GM21737 (cell line): ENCODE results near the gene FGF10.

ENCODE experiments used
- ATAC-seq: cut with Tn5 transposase; IDR thresholded peaks from one replicate; pipeline ENCODE4 v1.9.1; 2021; ENCODE audit warnings: mild to moderate bottlenecking, moderate library complexity; ENCODE audit not compliant: unreplicated experiment

The FGF10 gene

GRCh38 chr5:44358421-44358820 is 30.8 kb downstream of the FGF10 start:
- ATAC-seq = no peak

DNA sequence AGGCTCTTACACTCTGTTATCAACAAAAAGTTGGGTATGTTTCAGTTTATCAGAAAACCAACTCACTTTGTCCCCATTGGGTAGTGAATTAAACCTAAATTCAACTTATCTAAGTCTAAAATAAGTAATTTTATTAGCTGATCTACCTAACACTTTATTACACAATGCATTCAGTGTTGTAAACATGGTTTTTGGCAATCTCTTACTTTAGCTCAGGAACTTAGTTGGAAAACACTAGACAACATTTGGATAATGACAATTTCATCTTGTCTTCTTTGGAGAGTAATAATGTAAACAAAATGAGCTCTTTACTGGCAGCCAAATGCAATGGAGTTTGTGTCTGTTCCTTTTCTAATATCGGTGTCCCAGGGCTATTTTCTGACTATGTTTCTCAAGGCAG is 33.0 kb downstream of the FGF10 start:
- no peak for ATAC-seq

DNA sequence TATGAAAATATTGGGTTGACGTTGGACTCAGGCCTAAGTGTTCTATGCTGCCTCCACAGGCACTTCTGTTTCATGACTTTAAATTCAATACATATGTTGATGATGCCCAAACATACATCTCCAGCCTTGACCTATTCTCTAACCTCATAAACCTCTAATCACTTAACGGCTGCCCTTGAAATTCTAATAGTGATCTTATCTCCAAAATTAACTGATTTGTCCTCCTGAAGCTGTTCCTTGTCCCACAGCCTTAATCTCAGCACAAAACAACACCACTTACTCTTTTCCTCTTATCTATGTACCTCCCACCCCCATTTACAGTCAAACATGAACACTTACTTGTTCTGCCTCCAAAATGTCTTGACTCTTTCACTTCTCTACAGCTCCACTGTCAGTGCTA is 43.3 kb downstream of the FGF10 start:
- ATAC-seq = no peak

GRCh38 chr5:44336708-44337107 is 52.5 kb downstream of the FGF10 start:
- no peak for ATAC-seq

- ATAC-seq = no peak
Measured at GRCh38 chr5:44334622-44335021, 54.6 kb downstream of the FGF10 start.

DNA sequence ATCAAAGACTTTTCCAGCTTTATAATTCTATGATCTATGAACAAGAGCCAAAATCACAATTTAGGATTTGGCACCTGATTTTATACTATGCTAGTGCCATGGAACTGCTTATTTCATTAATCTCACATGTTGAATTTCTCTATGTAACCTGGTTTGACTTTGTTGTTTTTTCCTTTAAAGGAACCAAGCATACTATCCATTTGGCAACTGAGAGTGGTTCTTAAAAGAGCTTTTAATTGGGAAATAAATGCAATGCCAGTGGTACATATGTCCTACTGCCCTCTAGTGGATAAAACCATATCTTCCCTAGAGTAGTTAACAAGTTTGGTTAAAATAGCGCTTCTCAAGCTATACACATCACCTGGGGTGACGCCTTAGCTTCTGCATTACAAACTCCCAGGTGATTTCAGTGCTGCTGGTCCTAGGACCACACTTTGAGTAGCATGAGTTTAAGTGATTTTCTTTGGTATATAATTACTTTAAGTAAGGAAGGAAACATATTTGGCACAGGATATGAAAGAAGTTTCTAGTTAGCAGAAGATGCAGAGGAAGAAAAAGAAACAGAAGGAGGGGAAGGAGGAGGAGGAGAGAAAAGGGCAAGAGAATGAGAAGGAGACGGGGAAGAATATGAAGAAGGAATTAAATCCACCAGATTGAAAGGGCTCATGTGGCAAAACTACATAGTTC is 56.8 kb downstream of the FGF10 start:
- ATAC-seq = no peak

GRCh38 chr5:44331471-44332050 is 57.7 kb downstream of the FGF10 start:
- ATAC-seq = no peak

GRCh38 chr5:44329716-44330115 is 59.5 kb downstream of the FGF10 start:
- no peak for ATAC-seq

DNA sequence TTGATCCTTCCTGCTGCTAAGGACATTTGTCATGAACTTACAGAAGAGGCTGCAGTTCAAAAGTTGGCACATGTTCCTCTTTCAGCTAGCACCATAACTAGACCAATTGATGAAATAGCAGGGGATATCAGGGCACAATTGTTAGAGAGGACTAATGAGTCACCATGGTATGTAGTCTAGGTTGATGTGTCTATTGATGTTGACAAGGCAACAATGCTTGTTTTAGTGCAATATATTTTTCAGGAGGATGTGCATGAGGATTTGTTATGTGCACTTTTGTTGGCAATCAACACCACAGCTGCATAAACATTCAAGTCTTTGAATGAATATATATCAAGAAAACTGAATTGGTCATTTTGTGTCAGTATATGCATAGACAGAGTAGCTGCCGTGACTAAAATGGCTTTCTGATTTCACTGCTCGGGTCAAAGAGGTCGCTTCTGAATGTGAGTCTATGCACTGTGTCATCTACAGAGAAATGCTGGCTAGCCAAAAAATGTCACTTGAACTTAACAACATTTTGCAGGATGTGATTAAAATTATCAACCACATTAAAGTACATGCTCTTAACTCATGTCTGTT is 68.0 kb downstream of the FGF10 start:
- ATAC-seq = no peak

- no peak for ATAC-seq
Measured at GRCh38 chr5:44320188-44320587, 69.0 kb downstream of the FGF10 start.

- ATAC-seq = no peak
Measured at GRCh38 chr5:44318883-44319282, 70.3 kb downstream of the FGF10 start.

- ATAC-seq = no peak
Measured at GRCh38 chr5:44312374-44312773, 76.8 kb downstream of the FGF10 start.

GRCh38 chr5:44300551-44300950 is 88.7 kb downstream of the FGF10 start:
- no peak for ATAC-seq

DNA sequence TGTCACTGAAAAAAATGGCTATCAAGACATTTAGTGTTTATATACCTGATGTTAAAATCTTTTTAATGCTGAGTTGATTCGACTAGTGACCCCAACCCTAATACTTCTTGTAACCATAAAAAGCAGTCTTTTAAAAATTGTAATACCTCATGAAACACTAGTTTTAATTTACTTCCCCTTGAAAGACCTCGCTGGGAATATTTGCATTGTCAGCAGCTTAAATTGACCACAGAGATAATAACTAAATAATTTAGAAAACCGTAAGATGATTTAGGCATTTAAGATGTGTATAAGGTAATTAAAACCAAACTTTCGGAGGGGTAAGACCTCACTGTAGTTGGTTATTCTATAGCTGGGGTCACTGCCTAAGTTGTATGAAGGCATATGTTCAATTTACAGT is 89.8 kb downstream of the FGF10 start:
- ATAC-seq = no peak

DNA sequence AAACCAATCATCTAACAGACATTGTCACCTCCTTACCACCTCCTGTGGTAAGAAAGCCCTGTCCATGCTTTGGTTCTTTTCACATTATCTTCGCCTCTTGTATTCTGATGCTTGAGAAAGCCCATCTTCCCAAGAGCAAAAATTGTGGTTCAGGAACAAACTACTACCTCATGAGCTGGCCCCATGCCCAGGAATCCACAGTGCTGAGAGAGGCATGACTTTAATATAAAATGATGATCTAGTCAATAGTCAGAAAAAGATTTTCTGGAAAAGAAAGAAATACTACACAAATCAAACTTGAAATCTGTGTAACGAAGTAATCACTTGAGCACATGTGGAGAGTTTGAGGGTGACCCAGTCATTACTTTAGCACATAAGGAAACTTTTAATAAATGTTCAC is 94.7 kb downstream of the FGF10 start:
- no peak for ATAC-seq

GRCh38 chr5:44292736-44293135 is 96.5 kb downstream of the FGF10 start:
- ATAC-seq = no peak

DNA sequence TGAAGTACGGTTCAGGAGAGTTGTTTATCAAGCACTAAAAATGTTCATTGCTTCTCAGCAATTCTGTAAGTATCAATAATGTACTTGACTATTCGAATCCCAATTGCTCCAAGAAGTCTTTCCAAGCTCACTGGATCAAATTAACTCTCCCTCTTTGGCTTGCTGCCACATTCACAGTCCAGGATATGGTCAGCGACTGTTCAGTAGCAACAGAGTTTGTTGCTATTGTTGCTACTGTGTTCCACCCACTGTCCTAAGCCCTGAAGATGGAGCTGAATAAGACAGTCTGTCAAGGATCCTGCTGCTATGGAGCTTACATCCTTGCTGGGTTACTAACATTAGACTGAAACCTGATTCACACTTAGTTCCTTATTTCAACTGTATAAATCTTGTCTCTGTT is 110.8 kb downstream of the FGF10 start:
- no peak for ATAC-seq

DNA sequence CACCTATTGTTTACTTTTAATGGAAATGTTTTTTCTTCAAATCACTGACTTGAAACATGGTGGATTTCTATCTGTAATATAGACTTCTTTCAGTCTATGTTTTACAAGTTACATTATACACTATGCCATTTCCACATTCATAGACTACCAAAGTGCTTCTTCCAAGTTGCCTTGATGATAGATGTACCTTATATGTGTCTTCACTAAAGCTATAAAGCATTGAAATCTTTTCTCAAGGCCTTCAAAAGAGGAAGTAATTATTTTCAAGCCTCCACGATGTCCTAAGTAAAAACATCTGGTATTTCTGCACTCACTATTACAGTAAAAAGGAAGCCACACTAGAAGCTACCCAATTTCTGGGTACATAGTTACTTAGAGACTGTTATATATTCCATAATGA is 113.3 kb downstream of the FGF10 start:
- ATAC-seq = no peak

GRCh38 chr5:44275329-44275728 is 113.9 kb downstream of the FGF10 start:
- no peak for ATAC-seq

- no peak for ATAC-seq
Measured at GRCh38 chr5:44267909-44268308, 121.3 kb downstream of the FGF10 start.

GRCh38 chr5:44266882-44267576 is 122.2 kb downstream of the FGF10 start:
- ATAC-seq = no peak

DNA sequence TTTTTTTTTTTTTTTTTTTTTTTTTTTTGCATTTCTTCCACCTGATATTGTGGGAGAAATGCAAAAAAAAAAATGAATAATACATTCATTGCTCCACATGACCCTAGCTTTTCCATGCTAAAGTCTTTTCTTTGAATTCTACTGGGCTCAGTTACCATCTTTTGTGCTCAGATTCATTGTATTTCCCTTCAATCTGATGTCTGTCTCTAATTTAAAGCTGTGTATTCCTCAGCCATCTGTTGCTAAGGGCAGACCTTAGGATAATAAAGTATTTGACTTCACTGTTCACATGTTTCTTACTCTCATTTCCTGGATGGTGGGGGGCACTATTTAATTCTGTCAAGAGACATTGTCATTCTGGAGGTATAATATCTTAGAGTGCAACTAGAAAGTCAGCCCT is 123.5 kb downstream of the FGF10 start:
- ATAC-seq = no peak
